ENCODE results near the gene KDM1A.

GRCh38 chr1:22978299-22978698 lies 41.0 kb upstream of the KDM1A start:
- TF ChIP-seq CTCF (IDR thresholded peaks at IDR 0.05), result no peak
- TF ChIP-seq POLR2A (IDR thresholded peaks at IDR 0.05), result no peak
